Prostate gland (tissue), 2 donors: ENCODE data around the gene SLC7A4. TPM values are rescaled to one million over a fixed set of nuclear protein-coding genes. Genes with fewer than 3 reads are reported as not detected.

Experiments
- DNase-seq: peaks from one replicate; pipeline ENCODE4 v3.0.0-alpha.2; 2019; ENCODE audit warnings: low spot score
- H3K27ac ChIP-seq, 2 donors: fragments of 200-600 bp; sonication (generic); 2 replicates each; pipeline ENCODE4 v1.5.1; 2017 to 2019
- H3K27me3 ChIP-seq: fragments of 200-600 bp; sonication (generic); replicated peaks from 2 replicates; pipeline ENCODE4 v1.5.1; 2019; ENCODE audit not compliant: insufficient read depth
- H3K36me3 ChIP-seq, 2 donors: fragments of 200-600 bp; sonication (generic); 1 replicate in 1 of 2; 2 replicates in 1 of 2; pipeline versions ENCODE4 v1.5.1 to v1.8.1; 2017 to 2019
- H3K4me1 ChIP-seq: fragments of 200-600 bp; sonication (generic); replicated peaks from 2 replicates; pipeline ENCODE4 v1.5.1; 2019
- H3K4me3 ChIP-seq, 2 donors: fragments of 200-600 bp; sonication (generic); 2 replicates each; pipeline ENCODE4 v1.5.1; 2017 to 2019
- H3K9me3 ChIP-seq: fragments of 200-600 bp; sonication (generic); 2 replicates; pipeline ENCODE4 v1.5.1; 2017
- CTCF ChIP-seq, 4 experiments: fragments of 200-600 bp in 2 of 4; fragments of 450-650 bp in 2 of 4; sonication (generic) in 2 of 4; IDR thresholded peaks; 1 replicate in 3 of 4; 2 replicates in 1 of 4; pipeline ENCODE4 v1.5.1; 2016 to 2019; ENCODE audit warnings: antibody characterized with exemption in 4 of 4, mild to moderate bottlenecking in 2 of 4, moderate library complexity in 2 of 4
- POLR2A ChIP-seq: fragments of 450-650 bp; IDR thresholded peaks from one replicate; pipeline ENCODE4 v1.6.1; 2016; ENCODE audit warnings: antibody characterized with exemption, mild to moderate bottlenecking
- POLR2AphosphoS5 ChIP-seq: sonication (generic); formaldehyde crosslinking; IDR thresholded peaks from one replicate; pipeline ENCODE4 v1.6.1; 2017; ENCODE audit warnings: antibody characterized with exemption
- WGBS: methylation state at CpG from one replicate; pipeline ENCODE4 v1.1.5; 2018; 5-methylcytosine and 5-hydroxymethylcytosine counted together
- intact Hi-C: fragments of 100-400 bp; cut with DNase I; formaldehyde crosslinking; loops from one replicate; pipeline ENCODE4 v1.14.2; 2022
- total RNA-seq, 2 donors: library from RNA; depleted of rRNA; stranded (reverse); fragments of >200 nt; gene quantifications; one replicate each; pipeline ENCODE4 v1.1.0, GENCODE V29; 2016

Gene SLC7A4
- total RNA-seq, 2 donors from 2014 or later = 13.0 to 53.9 TPM

GRCh38 chr22:21077884-21078508 is 45.6 kb upstream of the SLC7A4 start:
- H3K27me3 ChIP-seq = no peaks in the 10 kb centered on the region
- H3K27ac ChIP-seq = no peak overlapping the region
- DNase-seq = no peak
- intact Hi-C loops = no loop called here
- no peak overlapping the region for H3K4me3 ChIP-seq
- 77% methylated on average over 16 of the region's 16 CpGs for WGBS
- no peaks in the 10 kb centered on the region for H3K4me1 ChIP-seq
- no peaks in the 10 kb centered on the region for H3K9me3 ChIP-seq
- H3K36me3 ChIP-seq = no peaks in the 10 kb centered on the region
- TF ChIP-seq POLR2A (no peak), POLR2AphosphoS5 (no peak), CTCF (IDR thresholded peaks at IDR 0.05) (no peak)

- no peaks in the 10 kb centered on the region for H3K27me3 ChIP-seq
- H3K27ac ChIP-seq = no peak overlapping the region
- no peaks in the 10 kb centered on the region for H3K4me1 ChIP-seq
- TF ChIP-seq CTCF (IDR thresholded peaks at IDR 0.05) = no peak
- TF ChIP-seq POLR2AphosphoS5 = no peak
- no peak for TF ChIP-seq POLR2A
- 84% methylated on average over 17 of the region's 21 CpGs for WGBS
- no peak for DNase-seq
- no peaks in the 10 kb centered on the region for H3K9me3 ChIP-seq
- H3K4me3 ChIP-seq = no peak overlapping the region
- intact Hi-C loops = no loop called here
- H3K36me3 ChIP-seq = no peaks in the 10 kb centered on the region
These were observed 44.7 kb upstream of the SLC7A4 start for GRCh38 chr22:21076912-21077625.

GRCh38 chr22:21075516-21076138 is 43.3 kb upstream of the SLC7A4 start:
- H3K4me3 ChIP-seq = no peak overlapping the region
- TF ChIP-seq CTCF (IDR thresholded peaks at IDR 0.05) = no peak
- no peak for TF ChIP-seq POLR2AphosphoS5
- TF ChIP-seq POLR2A = no peak
- intact Hi-C loops = no loop called here
- no peak overlapping the region for H3K27ac ChIP-seq
- DNase-seq = no peak
- H3K27me3 ChIP-seq = no peaks in the 10 kb centered on the region
- 94% methylated on average over 14 of the region's 14 CpGs for WGBS
- H3K4me1 ChIP-seq = no peaks in the 10 kb centered on the region
- no peaks in the 10 kb centered on the region for H3K36me3 ChIP-seq
- H3K9me3 ChIP-seq = no peaks in the 10 kb centered on the region

GRCh38 chr22:21074102-21074715 is 41.8 kb upstream of the SLC7A4 start:
- DNase-seq = no peak
- H3K9me3 ChIP-seq = no peaks in the 10 kb centered on the region
- WGBS = 65% methylated on average over 7 of the region's 7 CpGs

More at GRCh38 chr22:21074102-21074715, 41.8 kb upstream of the SLC7A4 start:
- no peaks in the 10 kb centered on the region for H3K4me1 ChIP-seq
- H3K4me3 ChIP-seq = no peak overlapping the region
- no peaks in the 10 kb centered on the region for H3K36me3 ChIP-seq
- no peaks in the 10 kb centered on the region for H3K27me3 ChIP-seq
- intact Hi-C loops = no loop called here
- no peak for TF ChIP-seq CTCF (IDR thresholded peaks at IDR 0.05)
- no peak for TF ChIP-seq POLR2AphosphoS5
- TF ChIP-seq POLR2A = no peak
- H3K27ac ChIP-seq = no peak overlapping the region
